DMS 273 (cell line): ENCODE data around the gene EMID1.

ENCODE experiments used
- DNase-seq: peaks from one replicate; lab custom pipeline; 2025; ENCODE audit not compliant: unreplicated experiment; lab: John Stamatoyannopoulos, UW

Gene EMID1

GRCh38 chr22:29205594-29206371 lies at the start of gene EMID1:
EMID1 (plus strand) TSS chr22:29205896; CDS start chr22:29206039, 143 bp downstream.
- DNase-seq: peak; percentile 62

DNA sequence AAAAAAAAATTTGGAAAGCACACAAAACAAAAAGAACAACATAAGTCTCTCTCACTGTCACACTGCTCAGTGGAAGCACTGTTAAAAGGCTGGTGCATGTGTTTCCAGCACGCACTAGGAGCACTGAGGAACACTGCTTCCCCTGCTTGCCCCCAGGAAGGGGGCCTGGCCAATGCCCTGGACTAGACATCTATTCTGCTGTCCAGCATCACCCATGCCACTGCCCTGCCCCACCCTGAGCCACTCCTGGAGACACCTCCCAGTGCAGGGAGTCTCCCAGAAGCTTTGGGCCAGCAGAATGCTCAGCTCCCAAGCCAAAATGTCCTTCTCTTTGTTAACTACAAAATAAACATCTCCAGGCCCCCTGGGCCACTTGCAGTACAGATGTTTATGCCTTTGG lies 49.7 kb upstream of the EMID1 start:
- DNase-seq: no peak

GRCh38 chr22:29156507-29156906 lies 49.2 kb upstream of the EMID1 start:
- peak; percentile 26 for DNase-seq

GRCh38 chr22:29157759-29158535 lies 47.7 kb upstream of the EMID1 start:
- peak; percentile 19 for DNase-seq

- no peak for DNase-seq
Observed at GRCh38 chr22:29158546-29158945, 47.1 kb upstream of the EMID1 start.

DNA sequence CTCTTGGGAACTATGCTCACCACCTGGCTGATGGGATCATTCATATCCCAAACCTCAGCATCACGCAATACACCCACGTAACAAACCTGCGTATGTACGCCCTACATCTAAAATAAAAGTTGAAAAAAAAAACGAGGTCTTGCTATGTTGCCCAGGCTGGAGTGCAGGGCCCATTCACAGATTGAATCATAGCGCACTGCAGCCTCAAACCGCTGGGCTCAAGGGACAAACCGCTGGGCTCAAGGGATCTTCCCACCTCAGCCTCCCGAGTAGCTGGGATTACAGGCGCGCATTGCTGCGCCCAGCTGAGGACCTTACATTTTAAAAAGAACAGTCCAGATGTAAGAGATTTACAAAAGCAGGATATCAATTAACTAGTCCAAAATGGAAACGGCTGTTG lies 41.9 kb upstream of the EMID1 start:
- DNase-seq: no peak

GRCh38 chr22:29165321-29166060 lies 40.2 kb upstream of the EMID1 start:
- no peak for DNase-seq

GRCh38 chr22:29166180-29166579 lies 39.5 kb upstream of the EMID1 start:
- no peak for DNase-seq

- no peak for DNase-seq
Observed at GRCh38 chr22:29167032-29167911, 38.4 kb upstream of the EMID1 start.

DNA sequence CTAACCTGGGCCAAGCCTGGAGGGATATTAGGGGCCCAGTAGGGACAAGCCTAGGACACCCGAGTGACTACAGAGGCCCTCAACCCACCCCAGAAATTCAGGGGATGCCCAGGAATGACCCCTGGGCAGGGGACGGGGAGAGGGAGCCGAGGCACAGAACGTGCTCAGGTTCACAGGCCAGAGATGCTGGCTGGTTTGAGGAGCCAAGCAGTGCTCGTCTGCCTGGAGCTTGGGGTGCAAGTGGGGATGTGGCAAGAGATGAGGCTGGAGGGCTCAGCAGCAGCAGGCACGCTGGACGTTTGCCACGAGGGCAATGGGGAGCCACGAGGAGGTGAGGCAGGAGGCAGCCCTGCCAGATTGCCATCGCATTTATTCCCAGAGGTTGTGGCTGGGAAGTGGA lies 34.0 kb upstream of the EMID1 start:
- DNase-seq: no peak

DNA sequence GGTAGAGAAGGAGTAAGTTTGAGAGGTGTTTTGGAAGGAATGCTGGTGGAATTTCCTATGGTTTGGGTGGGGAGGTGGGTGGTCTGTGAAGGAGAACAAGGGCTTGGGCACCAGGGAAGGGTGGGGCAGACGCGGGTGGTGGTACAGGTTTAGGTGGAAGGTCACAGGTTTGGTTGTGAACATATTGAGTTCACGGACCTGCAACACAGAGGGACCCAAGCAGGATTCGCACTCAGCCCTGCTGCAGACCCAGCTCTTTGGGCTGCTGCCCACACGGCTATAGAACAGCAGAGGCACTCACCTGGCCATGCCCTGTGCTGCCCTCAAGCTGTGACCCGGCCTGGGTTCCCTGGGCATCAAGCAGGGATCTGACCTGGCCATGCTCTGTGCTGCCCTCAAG lies 33.5 kb upstream of the EMID1 start:
- DNase-seq: no peak

DNA sequence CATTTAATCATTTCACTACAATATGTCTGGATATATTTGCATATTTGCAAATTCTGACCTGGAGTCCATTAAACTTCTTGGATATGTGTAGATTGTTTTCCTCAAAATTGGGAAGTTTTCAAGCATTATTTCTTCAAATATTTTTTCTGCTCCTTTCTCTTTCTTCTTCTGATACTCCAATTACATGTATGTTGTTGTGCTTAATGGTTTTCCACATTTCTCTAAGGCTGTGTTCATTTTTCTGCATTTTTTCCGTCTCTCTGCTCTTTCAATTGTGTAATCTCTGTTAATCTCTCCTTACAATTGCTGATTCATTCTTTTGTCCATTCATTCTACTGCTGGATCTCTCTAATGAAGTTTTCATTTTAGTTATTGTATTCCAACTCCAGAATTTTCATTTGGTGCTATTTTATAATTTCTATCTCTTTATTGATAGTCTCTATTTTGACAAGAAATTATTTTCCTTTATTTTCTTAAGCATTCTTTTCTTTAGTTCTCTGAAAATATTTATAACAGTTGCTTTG lies 30.3 kb upstream of the EMID1 start:
- DNase-seq: no peak

DNA sequence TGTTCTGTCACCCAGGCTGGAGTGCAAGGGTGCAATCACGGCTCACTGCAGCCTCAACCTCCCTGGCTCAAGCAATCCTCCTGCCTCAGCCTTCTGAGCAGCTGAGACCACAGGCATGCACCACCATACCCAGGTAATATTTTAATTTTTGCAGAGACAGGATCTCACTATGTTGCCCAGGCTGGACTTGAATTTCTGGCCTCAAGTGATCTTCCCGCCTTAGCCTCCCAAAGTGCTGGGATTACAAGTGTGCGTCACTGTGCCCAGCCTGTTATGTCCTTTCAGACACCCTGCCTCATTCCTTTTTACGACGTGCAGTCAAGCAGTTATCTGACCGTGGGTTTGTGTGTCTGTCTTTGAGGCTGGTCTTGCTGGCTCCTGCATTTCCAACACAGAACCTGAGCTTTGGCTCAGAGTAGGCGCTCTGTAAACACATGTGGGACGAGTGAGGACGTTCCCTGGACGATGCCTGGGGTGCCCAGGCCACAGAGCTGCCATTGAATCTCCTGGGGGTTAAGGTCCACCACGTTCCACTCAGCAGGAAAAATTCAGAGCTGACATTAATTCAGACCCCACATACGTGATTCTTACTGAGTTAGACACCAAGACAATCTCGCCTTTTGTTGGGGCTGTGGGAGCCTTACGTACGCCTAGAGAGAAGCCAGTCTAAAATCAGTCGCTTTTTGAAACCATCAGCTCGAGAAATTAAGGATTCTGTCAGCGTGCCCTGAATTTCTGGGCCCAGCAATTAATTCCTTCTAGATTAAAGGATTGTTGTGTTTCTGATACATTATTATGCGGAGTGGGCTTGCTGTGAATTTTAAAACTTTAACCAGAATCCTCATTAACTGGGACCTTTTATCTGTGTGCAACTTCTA lies 21.5 kb upstream of the EMID1 start:
- DNase-seq: no peak

DNA sequence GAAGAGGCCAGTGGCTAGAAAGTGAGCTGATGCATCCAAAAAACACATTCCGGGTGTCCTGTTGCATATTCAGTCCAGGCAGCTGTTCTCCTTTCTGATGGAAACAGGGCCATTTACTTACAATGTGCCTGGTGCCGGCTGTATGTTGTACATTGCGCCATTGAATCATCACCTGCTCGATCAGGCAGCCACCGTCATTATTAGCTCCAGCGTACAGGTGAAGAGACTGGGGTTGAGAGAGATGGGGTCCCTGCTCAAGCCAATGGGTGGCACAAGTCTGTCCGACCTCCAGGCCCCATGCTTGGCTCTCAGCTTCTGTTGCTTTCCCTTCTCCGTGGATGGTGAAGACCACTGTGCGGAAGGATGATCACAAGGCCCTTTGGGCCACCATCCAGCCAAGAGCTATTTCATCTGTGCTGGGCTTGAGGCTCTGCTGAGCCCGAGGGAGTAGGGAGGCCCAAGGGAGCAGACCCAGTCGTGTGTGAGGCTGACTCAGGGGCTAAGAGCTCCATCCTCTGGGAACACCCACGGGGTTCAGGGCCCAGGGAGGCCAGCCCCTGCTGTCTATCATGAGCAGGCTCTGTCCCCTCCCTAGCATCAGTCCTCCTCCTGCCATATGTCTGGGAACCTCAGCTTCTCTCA lies 20.7 kb upstream of the EMID1 start:
- no peak for DNase-seq

GRCh38 chr22:29186302-29186701 lies 19.4 kb upstream of the EMID1 start:
- no peak for DNase-seq

DNA sequence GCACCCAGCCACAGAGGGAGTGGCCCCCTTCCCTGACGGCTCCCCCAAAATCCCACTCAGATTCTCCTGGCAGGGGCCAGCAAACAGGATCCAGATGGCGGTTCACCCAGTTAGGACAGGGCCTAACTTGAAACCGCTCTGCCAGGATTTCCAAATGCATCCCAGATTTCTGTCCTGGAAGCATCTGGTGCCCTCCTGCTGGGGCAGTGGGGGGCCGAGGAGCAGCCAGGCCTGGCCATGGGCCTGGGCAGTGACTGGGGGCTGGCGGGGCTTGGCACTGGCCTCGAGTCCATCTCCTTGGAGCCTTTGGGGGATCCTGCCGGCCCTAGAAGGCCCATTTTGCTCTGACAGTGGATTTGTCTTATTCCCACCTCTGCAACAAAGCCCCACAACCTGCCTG lies 17.9 kb upstream of the EMID1 start:
- peak; percentile 71 for DNase-seq

GRCh38 chr22:29190051-29190450 lies 15.6 kb upstream of the EMID1 start:
- no peak for DNase-seq

- DNase-seq: peak; percentile 50
Observed at GRCh38 chr22:29190918-29191317, 14.8 kb upstream of the EMID1 start.

DNA sequence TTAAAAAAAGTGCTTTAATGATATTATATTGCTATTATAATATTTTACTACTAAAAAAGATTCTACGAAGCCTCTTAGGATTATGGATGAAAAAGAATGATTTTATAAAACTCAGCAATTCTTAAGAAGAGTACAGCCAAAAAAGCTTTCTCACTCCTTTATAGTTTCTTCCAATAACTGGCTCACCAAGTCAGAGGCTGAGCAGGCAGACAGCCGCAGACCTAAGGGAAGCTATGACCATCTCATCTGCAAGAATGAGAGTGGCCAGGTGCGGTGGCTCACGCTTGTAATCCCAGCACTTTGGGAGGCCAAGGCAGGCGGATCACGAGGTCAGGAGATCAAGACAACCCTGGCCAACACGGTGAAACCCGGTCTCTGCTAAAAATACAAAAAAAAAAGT lies 12.7 kb upstream of the EMID1 start:
- DNase-seq: no peak
